Upper lobe of left lung (tissue), 4 donors: Measurements from ENCODE around the gene ALKBH4.

Experiments
- POLR2A ChIP-seq, 4 donors: fragments of 450-650 bp; IDR thresholded peaks; one replicate each; pipeline ENCODE4 v1.5.1; 2016 to 2017; ENCODE audit warnings: antibody characterized with exemption in 4 of 4, mild to moderate bottlenecking in 2 of 4
- POLR2AphosphoS5 ChIP-seq, 2 donors: sonication (generic); formaldehyde crosslinking; IDR thresholded peaks; one replicate each; pipeline ENCODE4 v1.5.1; 2017; ENCODE audit warnings: antibody characterized with exemption in 2 of 2
- TF ChIP-seq, protein P1 (sequence below), 6 experiments: fragments of 450-650 bp in 4 of 6; fragments of 200-600 bp in 2 of 6; sonication (generic) in 2 of 6; IDR thresholded peaks; one replicate each; pipeline ENCODE4 v1.5.1; 2016 to 2019; ENCODE audit warnings: antibody characterized with exemption in 6 of 6

DNA sequence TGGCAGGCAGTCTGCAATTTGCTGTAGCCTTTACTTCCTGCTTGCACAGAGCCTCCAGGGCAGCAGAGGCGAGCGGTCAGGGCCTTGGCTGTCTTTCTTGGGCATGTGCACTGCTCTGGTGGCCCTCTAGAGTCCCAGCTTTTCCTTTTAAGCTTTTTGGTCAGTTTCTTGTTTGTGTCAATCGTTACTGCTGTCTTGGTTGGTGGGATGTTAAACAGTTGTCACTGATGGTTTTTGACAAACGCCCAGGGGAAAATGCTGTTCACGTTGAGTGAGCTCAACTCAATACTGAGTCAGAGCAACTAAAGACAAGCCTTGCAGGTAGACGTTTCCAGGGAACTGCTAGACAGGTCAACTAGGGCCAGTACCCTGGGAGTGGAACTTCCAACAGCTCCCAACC, 54.5 kb downstream of the ALKBH4 start:
- TF ChIP-seq, protein P1, sequence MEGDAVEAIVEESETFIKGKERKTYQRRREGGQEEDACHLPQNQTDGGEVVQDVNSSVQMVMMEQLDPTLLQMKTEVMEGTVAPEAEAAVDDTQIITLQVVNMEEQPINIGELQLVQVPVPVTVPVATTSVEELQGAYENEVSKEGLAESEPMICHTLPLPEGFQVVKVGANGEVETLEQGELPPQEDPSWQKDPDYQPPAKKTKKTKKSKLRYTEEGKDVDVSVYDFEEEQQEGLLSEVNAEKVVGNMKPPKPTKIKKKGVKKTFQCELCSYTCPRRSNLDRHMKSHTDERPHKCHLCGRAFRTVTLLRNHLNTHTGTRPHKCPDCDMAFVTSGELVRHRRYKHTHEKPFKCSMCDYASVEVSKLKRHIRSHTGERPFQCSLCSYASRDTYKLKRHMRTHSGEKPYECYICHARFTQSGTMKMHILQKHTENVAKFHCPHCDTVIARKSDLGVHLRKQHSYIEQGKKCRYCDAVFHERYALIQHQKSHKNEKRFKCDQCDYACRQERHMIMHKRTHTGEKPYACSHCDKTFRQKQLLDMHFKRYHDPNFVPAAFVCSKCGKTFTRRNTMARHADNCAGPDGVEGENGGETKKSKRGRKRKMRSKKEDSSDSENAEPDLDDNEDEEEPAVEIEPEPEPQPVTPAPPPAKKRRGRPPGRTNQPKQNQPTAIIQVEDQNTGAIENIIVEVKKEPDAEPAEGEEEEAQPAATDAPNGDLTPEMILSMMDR (IDR thresholded peaks at IDR 0.05), result no peak
- no peak for TF ChIP-seq POLR2AphosphoS5 (IDR thresholded peaks at IDR 0.05)
- no peak for TF ChIP-seq POLR2A (IDR thresholded peaks at IDR 0.05)
